Measurements from ENCODE around the gene CDH15. TPM values are rescaled to one million over a fixed set of nuclear protein-coding genes. Genes with fewer than 3 reads are reported as not detected.

CDH15 gene
- total and polyA plus RNA-seq, 9 of the 15 experiments (the other 6 are each of a cell fraction or from before 2014, with no cell fraction given): 0.07 to 0.18 TPM; not detected in 7

GRCh38 chr16:89210904-89211515 lies 39.5 kb downstream of the CDH15 start:
- H3K79me2 ChIP-seq (ENCODE audit: control insufficient read depth, insufficient read depth, low read length): no peaks in the 10 kb centered on the region
- no peak for FAIRE-seq
- H3K27me3 ChIP-seq (ENCODE audit: control insufficient read depth in 2 of 2, insufficient read depth in 2 of 2, low read length in 2 of 2): peaks cover 16 to 20% of the 10 kb centered on the region in 2 experiments; a peak in 3 of 5 replicates
- TF ChIP-seq VEZF1 (CRISPR knock-in tag; IDR thresholded peaks at IDR 0.05): no peak
- no peak for TF ChIP-seq POLR2A (conservative IDR thresholded peaks at IDR 0.05)
- TF ChIP-seq BRD9 (IDR thresholded peaks at IDR 0.05; ENCODE audit: low read depth, partially characterized antibody): no peak
- TF ChIP-seq NRF1 (conservative IDR thresholded peaks at IDR 0.05 in 1 of 2, IDR thresholded peaks at IDR 0.05 in 1 of 2): no peak
- TF ChIP-seq ELF2 (CRISPR knock-in tag; IDR thresholded peaks at IDR 0.05): no peak
- no peak for TF ChIP-seq SIN3A (IDR thresholded peaks at IDR 0.05; ENCODE audit: borderline replicate concordance in 2 of 2, control insufficient read depth in 1 of 2, low read depth in 2 of 2, low read length in 2 of 2)
- no peak for TF ChIP-seq SAFB (IDR thresholded peaks at IDR 0.05; ENCODE audit: borderline replicate concordance, low read depth, low read length)
- no peak for TF ChIP-seq ZNF512 (tag; IDR thresholded peaks at IDR 0.05)
- no peak for TF ChIP-seq C11orf30 (IDR thresholded peaks at IDR 0.05; ENCODE audit: low read depth)
- H3K9ac ChIP-seq (ENCODE audit: insufficient read depth in 1 of 2, low read depth in 2 of 2, low read length in 2 of 2): peak overlapping the region in 1 of 2 experiments; percentile 36; a peak in 2 of 4 replicates
- WGBS (ENCODE audit: insufficient coverage, low coverage, missing lambda C conversion rate): 10% methylated on average over 15 of the region's 15 CpGs
- H4K20me1 ChIP-seq (replicated peaks; ENCODE audit: control insufficient read depth, insufficient read depth, low read length): no peaks in the 10 kb centered on the region; the same call in 1 of the 2 replicates
- H3K4me2 ChIP-seq (ENCODE audit: insufficient read depth, low read length): no peak overlapping the region
- no peak for DNase-seq (ENCODE audit: extremely low read depth in 1 of 4, low spot score in 3 of 4)
- H3K27ac ChIP-seq (ENCODE audit: extremely low read depth, low read depth, low read length): no peak overlapping the region
- CTCF ChIA-PET (ENCODE audit: low intra/inter-chr PET ratio): no interaction called here
- in situ Hi-C loops (cut with MboI): loop anchor here (10.0 kb wide), 1 partner anchor 396 kb away; the partner anchor contains the start of gene APRT
- no peak overlapping the region for H2AFZ ChIP-seq (ENCODE audit: low read depth, low read length)
- BruUV-seq (replicated peaks): no TSS peak
- H3K36me3 ChIP-seq (ENCODE audit: control insufficient read depth, insufficient read depth, low read length): no peaks in the 10 kb centered on the region
- no peaks in the 10 kb centered on the region for H3K9me1 ChIP-seq (ENCODE audit: control insufficient read depth, insufficient read depth, low read length)
- POLR2A ChIA-PET: no interaction called here
- peak; percentile 53; the same call in 2 of the 3 replicates for ATAC-seq
- intact Hi-C loops (cut with micrococcal nuclease): no loop called here
- no peak overlapping the region for H3K4me3 ChIP-seq
- peaks cover 3% of the 10 kb centered on the region in 2 experiments; a peak in 3 of 5 replicates for H3K4me1 ChIP-seq (replicated peaks in 1 of 2; ENCODE audit: control insufficient read depth in 2 of 2, insufficient read depth in 2 of 2, low read length in 2 of 2)
- no peaks in the 10 kb centered on the region for H3K9me3 ChIP-seq (replicated peaks; ENCODE audit: control insufficient read depth, insufficient read depth, low read depth, low read length)

Measured in K562 (cell line).